Left ventricle myocardium inferior (tissue), 1 donor: ENCODE results near the gene NIT2. TPM values are rescaled to one million over a fixed set of nuclear protein-coding genes. Genes with fewer than 3 reads are reported as not detected.

Experiments used
- DNase-seq: peaks from one replicate; pipeline ENCODE4 v3.0.0-alpha.2; 2020
- H3K27ac ChIP-seq: fragments of 200-600 bp; replicated peaks from 2 replicates; pipeline ENCODE4 v1.8.0; 2021
- H3K27me3 ChIP-seq: fragments of 200-600 bp; 2 replicates; pipeline ENCODE4 v1.8.0; 2021; ENCODE audit warnings: low read depth
- H3K36me3 ChIP-seq: fragments of 200-600 bp; 2 replicates; pipeline ENCODE4 v1.8.0; 2021
- H3K4me1 ChIP-seq: fragments of 200-600 bp; 2 replicates; pipeline ENCODE4 v1.8.0; 2021
- H3K4me3 ChIP-seq: fragments of 200-600 bp; 2 replicates; pipeline ENCODE4 v1.8.0; 2021; ENCODE audit warnings: mild to moderate bottlenecking, moderate library complexity
- H3K9me3 ChIP-seq: fragments of 200-600 bp; replicated peaks from 2 replicates; pipeline ENCODE4 v1.8.0; 2021
- intact Hi-C: fragments of 100-400 bp; cut with micrococcal nuclease; formaldehyde crosslinking; loops from one replicate; pipeline ENCODE4 v1.11.0; 2022
- total RNA-seq: library from RNA; stranded (reverse); fragmentation: NEBNext Ultra II Directional; extraction: Animal tissue kit (Norgen Biotek cat#: 25700); gene quantifications from one replicate; pipeline ENCODE4 v1.2.1, GENCODE V29; 2021
- TF ChIP-seq, protein P1 (sequence below): fragments of 200-600 bp; IDR thresholded peaks from 2 replicates; pipeline ENCODE4 v1.8.0; 2021; ENCODE audit warnings: antibody characterized with exemption, mild to moderate bottlenecking, borderline replicate concordance
- donor health status: DM: no; HTN: yes; CAD: no; lungs with severe emphysema.

Gene NIT2
- total RNA-seq, 1 donor from 2014 or later = 51.5 TPM

DNA sequence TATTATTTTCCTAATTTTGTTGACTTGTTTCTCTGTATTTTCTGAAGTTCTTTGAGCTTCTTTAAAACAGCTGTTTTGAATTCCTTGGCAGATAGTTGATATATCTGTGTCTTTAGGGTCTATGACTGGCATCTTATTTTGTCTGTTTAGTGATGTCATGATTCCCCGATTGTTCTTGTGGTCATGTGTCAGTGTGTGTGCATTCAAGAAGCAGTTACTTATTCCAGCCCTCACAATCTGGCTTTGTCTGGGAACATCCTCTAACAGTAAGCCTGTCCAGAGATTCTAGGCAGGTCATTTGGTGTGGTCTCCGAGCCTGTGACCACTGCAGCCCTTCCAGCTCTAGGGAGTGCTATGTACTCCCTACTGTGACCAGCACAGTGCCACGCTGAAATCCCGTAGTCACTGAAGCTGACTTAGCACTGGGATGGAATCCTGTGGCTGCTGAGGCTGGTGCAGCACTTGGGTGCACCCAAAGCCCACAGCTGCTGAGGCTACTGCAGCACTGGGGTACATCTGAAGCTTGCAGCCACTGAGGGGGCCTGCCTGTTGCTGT lies 73.5 kb downstream of the NIT2 start:
- peaks cover 21% of the 10 kb centered on the region for H3K36me3 ChIP-seq
- no peak overlapping the region for H3K27ac ChIP-seq
- peaks cover 11% of the 10 kb centered on the region for H3K4me1 ChIP-seq
- no peaks in the 10 kb centered on the region for H3K27me3 ChIP-seq
- DNase-seq = no peak
- intact Hi-C loops = no loop called here
- no peak overlapping the region for H3K4me3 ChIP-seq
- TF ChIP-seq, protein P1, sequence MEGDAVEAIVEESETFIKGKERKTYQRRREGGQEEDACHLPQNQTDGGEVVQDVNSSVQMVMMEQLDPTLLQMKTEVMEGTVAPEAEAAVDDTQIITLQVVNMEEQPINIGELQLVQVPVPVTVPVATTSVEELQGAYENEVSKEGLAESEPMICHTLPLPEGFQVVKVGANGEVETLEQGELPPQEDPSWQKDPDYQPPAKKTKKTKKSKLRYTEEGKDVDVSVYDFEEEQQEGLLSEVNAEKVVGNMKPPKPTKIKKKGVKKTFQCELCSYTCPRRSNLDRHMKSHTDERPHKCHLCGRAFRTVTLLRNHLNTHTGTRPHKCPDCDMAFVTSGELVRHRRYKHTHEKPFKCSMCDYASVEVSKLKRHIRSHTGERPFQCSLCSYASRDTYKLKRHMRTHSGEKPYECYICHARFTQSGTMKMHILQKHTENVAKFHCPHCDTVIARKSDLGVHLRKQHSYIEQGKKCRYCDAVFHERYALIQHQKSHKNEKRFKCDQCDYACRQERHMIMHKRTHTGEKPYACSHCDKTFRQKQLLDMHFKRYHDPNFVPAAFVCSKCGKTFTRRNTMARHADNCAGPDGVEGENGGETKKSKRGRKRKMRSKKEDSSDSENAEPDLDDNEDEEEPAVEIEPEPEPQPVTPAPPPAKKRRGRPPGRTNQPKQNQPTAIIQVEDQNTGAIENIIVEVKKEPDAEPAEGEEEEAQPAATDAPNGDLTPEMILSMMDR = no peak
- H3K9me3 ChIP-seq = peaks cover 30% of the 10 kb centered on the region

Other genes with a start within 250 kb of the NIT2 start
- gene FILIP1L, start 220.3 kb upstream of the NIT2 start, total RNA-seq = 84.9 TPM
- 35.9 TPM for gene TBC1D23, start 73.8 kb upstream of the NIT2 start, total RNA-seq
- 65.4 TPM for gene TOMM70, start 66.3 kb downstream of the NIT2 start, total RNA-seq
- 4.2 TPM for gene LNP1, start 66.8 kb downstream of the NIT2 start, total RNA-seq
- gene TMEM45A, start 157.9 kb downstream of the NIT2 start, total RNA-seq = 3.2 TPM